C4-2B (cell line): ENCODE data around the gene POLG2.

ENCODE experiments used
- CTCF ChIP-seq: fragments of 450-650 bp; conservative IDR thresholded peaks from 2 replicates; pipeline ENCODE4 v1.5.1; 2017; ENCODE audit warnings: mild to moderate bottlenecking
- ZFX ChIP-seq: fragments of 450-650 bp; IDR thresholded peaks from 2 replicates; pipeline ENCODE4 v1.6.1; 2017

GRCh38 chr17:64491034-64491860 lies 5.6 kb downstream of the POLG2 start:
- TF ChIP-seq CTCF (peak; percentile 82), ZFX (no peak)
